Neutrophil (primary cell): ENCODE measurements around the gene NYAP1.

Source experiments
- H3K27ac ChIP-seq: fragments of 200-600 bp; sonication (generic); 2 replicates; pipeline ENCODE4 v1.5.1; 2016; ENCODE audit warnings: mild to moderate bottlenecking, moderate library complexity
- H3K27me3 ChIP-seq: fragments of 200-600 bp; sonication (generic); 2 replicates; pipeline ENCODE4 v1.6.0; 2016; ENCODE audit warnings: mild to moderate bottlenecking
- H3K36me3 ChIP-seq: fragments of 200-600 bp; sonication (generic); 2 replicates; pipeline ENCODE4 v1.5.1; 2017
- H3K4me1 ChIP-seq, 2 experiments: fragments of 200-600 bp in 1 of 2; sonication (generic) in 1 of 2; 1 replicate in 1 of 2; 2 replicates in 1 of 2; pipeline versions ENCODE4 v1.5.1 to v1.6.1; 2013 to 2016; ENCODE audit warnings: low read depth in 1 of 2, low read length in 1 of 2, mild to moderate bottlenecking in 1 of 2, moderate library complexity in 1 of 2; ENCODE audit not compliant: control insufficient read depth in 1 of 2, insufficient read depth in 1 of 2
- H3K4me3 ChIP-seq, 2 experiments: fragments of 200-600 bp in 1 of 2; sonication (generic) in 1 of 2; 1 replicate in 1 of 2; 2 replicates in 1 of 2; pipeline ENCODE4 v1.5.1; 2013 to 2016; ENCODE audit warnings: low read depth in 1 of 2, low read length in 1 of 2, mild to moderate bottlenecking in 1 of 2, moderate library complexity in 1 of 2
- H3K9me3 ChIP-seq: fragments of 200-600 bp; sonication (generic); 2 replicates; pipeline ENCODE4 v1.5.1; 2016
- CTCF ChIP-seq: fragments of 200-600 bp; sonication (generic); IDR thresholded peaks from 2 replicates; pipeline ENCODE4 v1.5.1; 2016; ENCODE audit warnings: antibody characterized with exemption

The NYAP1 gene

GRCh38 chr7:100472854-100473499, 10.8 kb upstream of the NYAP1 start:
- peaks cover 42 to 43% of the 10 kb centered on the region in 2 experiments for H3K4me1 ChIP-seq
- peak overlapping the region; percentile 59 for H3K27ac ChIP-seq
- no peak overlapping the region for H3K4me3 ChIP-seq

GRCh38 chr7:100475549-100475948, 8.2 kb upstream of the NYAP1 start:
- TF ChIP-seq CTCF = no peak
- Histone ChIP-seq H3K4me3 (peak overlapping the region; percentile 86 to 97), H3K27ac (peak overlapping the region; percentile 98), H3K36me3 (peaks cover 72% of the 10 kb centered on the region), H3K9me3 (no peaks in the 10 kb centered on the region), H3K4me1 (peaks cover 37 to 43% of the 10 kb centered on the region in 2 experiments), H3K27me3 (no peaks in the 10 kb centered on the region)

More at GRCh38 chr7:100472854-100473499, 10.8 kb upstream of the NYAP1 start:
- TF ChIP-seq CTCF = no peak
- no peaks in the 10 kb centered on the region for H3K9me3 ChIP-seq
- peaks cover 98% of the 10 kb centered on the region for H3K36me3 ChIP-seq
- H3K27me3 ChIP-seq = no peaks in the 10 kb centered on the region

GRCh38 chr7:100476101-100476780, 7.5 kb upstream of the NYAP1 start:
- Histone ChIP-seq H3K27ac (peak overlapping the region; percentile 98), H3K9me3 (no peaks in the 10 kb centered on the region), H3K36me3 (peaks cover 65% of the 10 kb centered on the region), H3K4me3 (peak overlapping the region; percentile 86 to 97), H3K4me1 (peaks cover 37 to 43% of the 10 kb centered on the region in 2 experiments), H3K27me3 (no peaks in the 10 kb centered on the region)
- no peak for TF ChIP-seq CTCF

GRCh38 chr7:100476903-100477870, 6.5 kb upstream of the NYAP1 start:
- Histone ChIP-seq H3K4me1 (peaks cover 37 to 43% of the 10 kb centered on the region in 2 experiments), H3K27me3 (no peaks in the 10 kb centered on the region), H3K27ac (peak overlapping the region; percentile 98), H3K36me3 (peaks cover 56% of the 10 kb centered on the region), H3K4me3 (peak overlapping the region; percentile 86 to 97), H3K9me3 (no peaks in the 10 kb centered on the region)
- no peak for TF ChIP-seq CTCF

- peaks cover 49% of the 10 kb centered on the region for H3K36me3 ChIP-seq
- peaks cover 5% of the 10 kb centered on the region for H3K27me3 ChIP-seq
- H3K4me3 ChIP-seq = peak overlapping the region; percentile 86 to 97
- no peak for TF ChIP-seq CTCF
- H3K9me3 ChIP-seq = no peaks in the 10 kb centered on the region
- H3K4me1 ChIP-seq = peaks cover 40 to 46% of the 10 kb centered on the region in 2 experiments
- peak overlapping the region; percentile 98 for H3K27ac ChIP-seq
Measured at GRCh38 chr7:100477871-100478267, 5.9 kb upstream of the NYAP1 start.
